Measurements from ENCODE around the gene TIPARP. TPM values are rescaled to one million over a fixed set of nuclear protein-coding genes. Genes with fewer than 3 reads are reported as not detected.
"Not testable (repeated sequence)": the region's sequence is repeated elsewhere in the genome, so short reads cannot be mapped to it uniquely, and the experiment has no call there.

The TIPARP gene
- polyA plus RNA-seq, 3 donors = 26.9 to 28.3 (median 27.6) TPM

DNA sequence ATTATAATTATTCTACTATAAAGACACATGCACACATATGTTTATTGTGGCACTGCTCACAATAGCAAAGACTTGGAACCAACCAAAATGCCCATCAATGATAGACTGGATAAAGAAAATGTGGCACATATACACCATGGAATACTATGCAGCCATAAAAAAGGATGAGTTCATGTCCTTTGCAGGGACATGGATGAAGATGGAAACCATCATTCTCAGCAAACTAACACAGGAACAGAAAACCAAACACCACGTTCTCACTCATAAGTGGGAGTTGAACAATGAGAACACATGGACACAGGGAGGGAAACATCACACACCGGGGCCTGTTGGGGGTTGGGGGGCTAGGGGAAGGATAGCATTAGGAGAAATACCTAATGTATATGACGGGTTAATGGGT is 62.7 kb downstream of the TIPARP start:
- not testable (repeated sequence) for DNase-seq (ENCODE audit: low read depth in 3 of 3, low spot score in 2 of 3)

DNA sequence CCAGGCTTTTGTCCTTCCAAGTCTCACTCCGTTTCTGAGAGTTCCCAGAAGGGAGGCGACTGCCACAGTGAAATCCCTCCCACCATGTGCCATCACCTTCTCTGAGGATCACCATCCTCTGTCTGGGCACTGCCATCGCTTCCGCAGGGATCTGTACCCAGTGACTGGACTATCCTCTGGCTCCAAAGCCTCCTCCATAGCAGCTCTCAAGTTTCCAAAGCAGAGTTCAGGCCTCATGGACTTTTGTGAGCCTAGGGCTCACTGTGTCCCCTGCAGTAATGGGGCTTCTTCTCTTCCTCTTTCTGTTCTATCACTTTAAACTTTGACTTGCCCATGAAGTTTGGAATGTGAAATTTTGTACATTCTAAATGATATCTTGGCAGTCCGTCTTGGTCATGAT is 63.9 kb downstream of the TIPARP start:
- DNase-seq (ENCODE audit: low read depth in 3 of 3, low spot score in 2 of 3) = no peak

DNA sequence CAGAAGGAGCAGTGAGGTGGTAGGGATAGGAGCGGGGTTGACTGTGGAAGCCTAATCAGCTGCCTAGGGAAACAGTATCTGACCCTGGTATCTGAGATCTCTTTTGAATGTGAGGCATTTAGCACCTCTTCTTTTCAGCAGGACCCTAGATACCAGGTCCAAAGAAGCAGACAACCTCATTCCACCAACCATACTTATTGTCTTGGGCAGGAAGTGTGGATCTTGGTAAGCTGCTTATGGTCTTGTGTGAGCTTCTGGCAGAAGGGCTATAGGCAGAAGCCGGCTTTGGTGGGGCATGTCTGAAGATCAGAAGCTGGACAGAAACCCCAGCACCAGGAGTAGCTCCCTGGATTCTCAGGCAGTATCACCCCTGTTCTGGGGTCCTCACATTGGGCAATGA is 65.6 kb downstream of the TIPARP start:
- DNase-seq (ENCODE audit: low read depth in 3 of 3, low spot score in 2 of 3) = no peak

DNA sequence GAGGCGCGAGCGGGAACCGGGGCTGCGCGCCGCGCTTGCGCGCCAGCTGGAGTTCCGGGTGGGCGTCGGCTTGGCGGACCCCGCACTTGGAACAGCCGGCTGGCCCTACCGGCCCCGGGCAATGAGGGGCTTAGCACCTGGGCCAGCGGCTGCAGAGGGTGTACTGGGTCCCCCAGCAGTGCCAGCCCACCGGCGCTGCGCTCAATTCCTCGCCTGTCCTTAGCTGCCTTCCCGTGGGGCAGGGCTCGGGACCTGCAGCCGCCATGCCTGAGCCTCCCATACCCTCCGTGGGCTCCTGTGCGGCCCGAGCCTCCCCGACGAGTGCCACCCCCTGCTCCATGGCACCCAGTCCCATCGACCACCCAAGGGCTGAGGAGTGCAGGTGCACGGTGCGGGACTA is 66.2 kb downstream of the TIPARP start:
- not testable (repeated sequence) for DNase-seq (ENCODE audit: low read depth in 3 of 3, low spot score in 2 of 3)

DNA sequence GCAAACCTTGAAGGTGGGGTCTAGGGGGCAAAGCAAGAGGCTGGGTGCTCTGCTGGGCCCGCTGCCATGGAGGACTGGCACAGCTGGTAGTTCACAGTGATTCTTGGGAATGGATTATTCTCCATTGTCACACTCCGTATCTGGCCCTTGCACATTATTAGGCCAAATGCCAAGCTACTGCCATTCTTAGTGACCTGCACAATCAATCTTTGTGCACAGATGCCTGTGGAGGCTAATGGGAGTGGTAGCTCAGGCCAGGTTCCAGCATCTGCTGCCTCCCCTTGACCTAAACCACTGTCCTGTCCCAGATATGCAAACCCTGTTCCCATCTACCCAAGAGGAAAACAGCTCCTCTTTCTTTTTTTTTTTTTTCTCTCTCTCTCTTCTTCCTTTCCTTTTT is 67.5 kb downstream of the TIPARP start:
- DNase-seq (ENCODE audit: low read depth in 3 of 3, low spot score in 2 of 3) = no peak

DNA sequence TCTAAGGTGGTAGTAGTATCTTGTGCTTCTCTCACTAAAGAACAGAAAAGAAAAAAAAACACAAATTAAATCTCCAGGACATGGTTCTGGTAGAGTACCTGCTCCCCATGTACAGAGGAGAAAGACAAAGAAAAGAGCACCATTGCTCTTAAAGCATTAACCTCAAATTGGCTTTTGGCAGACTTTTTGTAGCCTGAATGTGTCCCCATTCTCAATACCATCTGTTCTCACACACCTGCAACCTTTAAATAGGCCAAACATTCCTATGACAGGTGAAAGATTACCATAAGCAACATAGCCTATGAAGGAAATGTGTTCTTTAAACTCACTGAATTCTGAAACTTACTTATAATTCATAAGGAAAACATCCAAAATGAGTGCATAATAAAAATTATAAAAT is 68.0 kb downstream of the TIPARP start:
- DNase-seq (ENCODE audit: low read depth in 3 of 3, low spot score in 2 of 3) = no peak

DNA sequence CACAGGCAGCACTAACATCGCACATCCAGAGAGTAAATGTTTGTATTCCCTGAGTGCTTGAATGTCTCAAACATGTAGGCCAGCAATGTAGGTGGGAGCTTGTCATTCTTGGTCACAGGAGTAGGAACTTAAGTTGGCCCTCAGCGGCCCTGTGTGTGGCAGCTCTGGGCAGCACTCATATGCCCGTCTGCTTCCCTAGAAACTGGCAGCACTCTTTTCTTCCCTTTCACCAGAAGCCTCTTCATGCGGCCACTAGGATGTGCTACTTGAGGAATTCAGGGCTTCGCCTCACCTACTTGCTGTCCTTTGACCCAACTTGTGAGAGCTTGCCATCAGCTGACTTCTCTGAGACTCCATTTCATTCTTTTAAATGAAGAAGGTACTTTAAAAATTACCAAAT is 69.5 kb downstream of the TIPARP start:
- no peak for DNase-seq (ENCODE audit: low read depth in 3 of 3, low spot score in 2 of 3)

DNA sequence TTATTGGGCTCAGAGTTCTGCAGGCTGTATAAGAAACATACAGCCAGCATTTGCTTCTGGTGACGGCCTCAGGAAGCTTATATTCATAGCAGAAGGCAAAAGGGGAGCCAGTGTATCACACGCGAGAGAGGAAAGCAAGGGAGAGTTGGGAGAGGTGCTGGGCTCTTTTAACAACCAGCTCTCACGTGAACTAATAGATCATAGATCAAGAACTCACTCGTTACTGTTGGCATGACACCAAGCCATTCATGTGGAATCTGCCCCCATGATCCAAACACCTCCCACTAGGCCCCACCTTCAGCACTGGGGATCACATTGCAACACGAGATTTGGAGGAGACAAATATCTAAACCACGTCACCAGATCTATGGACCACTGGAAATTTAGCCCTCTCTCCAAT is 70.2 kb downstream of the TIPARP start:
- DNase-seq (ENCODE audit: low read depth in 3 of 3, low spot score in 2 of 3) = no peak

DNA sequence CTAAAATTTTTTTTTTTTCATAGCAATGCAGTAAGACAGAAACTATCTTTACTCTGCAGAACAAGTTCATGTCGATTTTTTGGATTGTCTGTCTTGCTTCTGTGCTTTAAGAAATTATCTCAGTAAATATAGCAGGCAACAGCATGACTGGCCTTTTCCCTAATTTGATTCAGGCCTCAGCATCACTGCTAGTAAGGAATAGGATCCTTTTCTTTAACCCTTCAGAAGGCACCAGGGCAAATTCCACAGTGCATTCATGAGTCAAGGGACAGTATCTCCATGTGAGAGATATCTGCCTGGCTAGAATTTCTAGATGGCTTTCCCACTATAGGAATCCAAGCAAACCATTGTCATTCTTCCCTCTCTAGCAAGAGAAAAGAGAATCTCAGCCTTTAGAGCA is 71.4 kb downstream of the TIPARP start:
- DNase-seq (ENCODE audit: low read depth in 3 of 3, low spot score in 2 of 3) = no peak

DNA sequence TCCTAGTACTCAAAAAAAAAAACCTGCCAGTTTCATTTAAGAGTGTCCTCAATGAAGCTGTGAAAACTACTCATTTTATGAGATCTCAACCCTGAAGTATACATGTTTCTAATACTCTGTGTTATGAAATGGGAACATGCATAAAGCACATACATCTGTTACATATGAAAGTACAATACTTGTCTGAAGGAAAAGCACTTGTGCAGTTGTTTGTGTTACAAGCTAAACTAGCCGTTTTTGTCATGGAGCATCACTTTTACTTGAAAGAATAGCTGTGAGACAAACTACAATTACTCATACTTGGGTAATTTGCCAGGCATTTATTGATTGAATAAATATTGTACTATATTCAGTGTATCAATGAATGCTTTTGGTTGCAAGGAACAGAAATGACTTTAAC is 72.7 kb downstream of the TIPARP start:
- no peak for DNase-seq (ENCODE audit: low read depth in 3 of 3, low spot score in 2 of 3)

DNA sequence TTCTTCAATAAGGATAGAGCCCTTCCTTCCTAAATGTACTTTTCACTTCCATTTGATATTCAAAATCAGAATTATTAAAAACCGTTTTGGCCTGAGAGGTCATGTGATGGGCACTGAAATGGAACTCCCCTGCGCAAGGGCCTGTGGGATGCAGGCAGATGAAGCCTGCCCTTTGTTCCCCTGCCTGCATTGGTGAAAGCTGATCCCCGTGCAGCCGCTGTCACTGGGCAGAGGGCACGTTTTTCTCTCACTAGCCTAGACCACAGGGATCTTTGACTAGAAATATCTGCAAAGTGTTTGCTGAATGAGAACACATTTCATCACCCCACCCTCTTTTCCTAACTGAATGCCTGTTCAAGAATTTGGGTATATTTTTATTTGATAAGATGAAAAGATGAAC is 74.9 kb downstream of the TIPARP start:
- DNase-seq (ENCODE audit: low read depth in 3 of 3, low spot score in 2 of 3) = no peak

DNA sequence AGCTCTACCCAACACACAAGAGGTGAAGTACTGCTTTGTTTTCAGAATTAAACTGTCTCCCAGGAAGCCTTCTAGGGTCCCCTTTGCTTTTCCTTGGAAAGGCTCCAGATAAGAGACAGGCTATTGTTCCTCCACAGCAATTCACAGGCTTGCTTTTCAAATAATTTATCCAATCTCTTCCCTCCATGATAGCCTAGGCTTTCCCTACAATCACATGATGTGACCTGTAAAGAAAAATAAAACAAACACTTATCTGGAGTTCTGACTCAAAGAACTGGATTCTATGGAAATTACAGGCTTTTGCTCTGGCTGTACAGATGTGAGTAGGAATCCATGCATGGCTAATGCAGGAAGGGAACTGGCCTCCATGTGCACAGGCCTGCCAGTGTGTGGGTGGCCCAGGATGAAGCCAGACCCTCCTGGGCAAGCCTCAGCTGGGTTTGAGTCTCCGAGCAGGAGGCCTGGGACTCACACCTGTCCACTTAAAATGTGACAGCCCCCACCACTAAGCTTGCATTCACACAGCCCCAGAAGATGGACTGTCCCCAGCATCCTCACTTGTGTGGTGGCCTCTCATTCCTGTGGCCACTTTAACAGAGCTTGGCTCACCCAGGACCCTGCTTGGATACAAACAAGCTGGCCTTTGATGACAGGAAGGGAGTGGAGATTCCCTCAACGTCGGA is 75.9 kb downstream of the TIPARP start:
- no peak for DNase-seq (ENCODE audit: low read depth in 3 of 3, low spot score in 2 of 3)

DNA sequence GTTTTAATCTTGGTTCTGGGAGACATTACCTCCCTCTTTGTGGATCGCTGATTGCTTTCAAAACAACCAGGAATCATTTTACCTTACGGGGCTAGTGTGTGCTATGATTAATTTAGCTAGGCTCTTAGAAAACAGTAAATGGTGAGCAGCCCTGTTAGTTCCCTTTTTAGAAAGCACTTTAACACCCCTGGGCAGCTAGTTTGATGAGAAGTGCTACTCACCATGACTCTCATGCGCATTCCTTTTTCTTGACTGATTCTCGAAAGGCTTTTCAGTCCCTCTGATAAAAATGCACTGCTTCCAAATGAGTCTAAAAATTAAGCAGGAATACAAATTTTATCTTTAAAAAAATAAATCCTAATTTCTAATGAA is 76.5 kb downstream of the TIPARP start:
- no peak for DNase-seq (ENCODE audit: low read depth in 3 of 3, low spot score in 2 of 3)

DNA sequence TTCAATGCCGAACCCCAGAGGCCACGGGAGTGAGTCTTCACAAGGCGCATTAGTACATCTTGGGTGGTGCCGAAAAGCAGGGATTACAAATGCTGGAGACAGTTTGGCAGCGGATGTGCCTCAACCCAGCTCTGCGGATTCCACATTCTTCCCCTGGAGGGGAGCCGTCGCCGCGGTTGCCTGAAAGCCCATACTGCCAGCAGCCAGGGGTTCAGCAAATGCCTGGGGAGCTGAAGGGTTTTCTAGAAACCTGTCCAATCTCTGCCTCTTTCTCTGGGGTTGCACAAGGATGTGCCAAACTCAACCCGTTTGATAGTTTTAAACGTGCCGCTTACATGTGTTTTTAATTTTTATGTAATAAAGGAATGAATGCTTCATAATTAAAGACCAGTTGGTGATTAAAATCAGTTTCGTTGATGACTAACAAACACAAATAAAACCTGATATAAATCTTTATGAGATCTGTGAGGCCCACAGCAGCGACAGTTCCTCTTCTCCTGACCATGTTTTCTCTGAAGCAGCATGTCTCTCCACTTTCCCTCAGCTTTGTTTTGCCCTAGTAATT is 77.2 kb downstream of the TIPARP start:
- DNase-seq (ENCODE audit: low read depth in 3 of 3, low spot score in 2 of 3) = no peak

Other genes with a start within 250 kb of the TIPARP start
- gene SSR3, start 119.5 kb upstream of the TIPARP start, polyA plus RNA-seq (ENCODE audit: insufficient read length in 3 of 3) = 100 to 1,000 TPM; 160 to 171 (median 160) TPM
- gene LEKR1, start 151.8 kb downstream of the TIPARP start, polyA plus RNA-seq (ENCODE audit: insufficient read length in 3 of 3) = 1 to 10 TPM; 2.3 to 2.6 (median 2.5) TPM

Measured in right renal cortex interstitium (tissue), 3 donors.